CD14-positive monocyte (primary cell): Measurements from ENCODE around the gene RGS14. TPM values are rescaled to one million over a fixed set of nuclear protein-coding genes. Genes with fewer than 3 reads are reported as not detected.

Source experiments
- DNase-seq, 3 donors: peaks; one replicate each; pipeline ENCODE4 v3.0.0-alpha.2; 2011 to 2022
- H2AFZ ChIP-seq: 2 replicates; pipeline ENCODE4 v1.6.0; 2012; ENCODE audit warnings: mild to moderate bottlenecking, low read depth, low read length, inconsistent platforms; ENCODE audit not compliant: insufficient read depth, poor library complexity, severe bottlenecking
- H3K27ac ChIP-seq, 2 donors: 1 replicate in 1 of 2; 2 replicates in 1 of 2; pipeline ENCODE4 v1.5.1; 2012 to 2013; ENCODE audit warnings: low read length in 2 of 2, control low read depth in 1 of 2, inconsistent platforms in 1 of 2, low read depth in 1 of 2, mild to moderate bottlenecking in 1 of 2
- H3K27me3 ChIP-seq, 2 donors: one replicate each; pipeline versions ENCODE4 v1.6.0 to v1.6.1; 2011 to 2013; ENCODE audit warnings: low read length in 2 of 2; ENCODE audit not compliant: control insufficient read depth in 2 of 2, insufficient read depth in 2 of 2
- H3K36me3 ChIP-seq, 2 donors: replicated peaks in 1 of 2; 1 replicate in 1 of 2; 2 replicates in 1 of 2; pipeline versions ENCODE4 v1.5.1 to v1.6.1; 2012 to 2013; ENCODE audit warnings: low read length in 2 of 2, control low read depth in 1 of 2, inconsistent platforms in 1 of 2, mild to moderate bottlenecking in 1 of 2; ENCODE audit not compliant: insufficient read depth in 2 of 2, control insufficient read depth in 1 of 2
- H3K4me1 ChIP-seq, 2 donors: 1 replicate in 1 of 2; 2 replicates in 1 of 2; pipeline versions ENCODE4 v1.5.1 to v1.6.1; 2012 to 2013; ENCODE audit warnings: low read length in 2 of 2, control low read depth in 1 of 2, inconsistent platforms in 1 of 2, mild to moderate bottlenecking in 1 of 2, moderate library complexity in 1 of 2; ENCODE audit not compliant: insufficient read depth in 2 of 2, control insufficient read depth in 1 of 2
- H3K4me2 ChIP-seq: replicated peaks from 2 replicates; pipeline ENCODE3; 2012; ENCODE audit warnings: low read length, moderate library complexity, mild to moderate bottlenecking; ENCODE audit not compliant: poor library complexity, severe bottlenecking; ENCODE audit errors: extremely low read depth
- H3K4me3 ChIP-seq, 3 experiments: fragments of 200-600 bp in 1 of 3; sonication (generic) in 1 of 3; replicated peaks in 1 of 3; 1 replicate in 2 of 3; 2 replicates in 1 of 3; pipeline ENCODE4 v1.5.1; 2011 to 2013; ENCODE audit warnings: low read length in 3 of 3, mild to moderate bottlenecking in 3 of 3, control low read depth in 2 of 3, low read depth in 2 of 3, inconsistent platforms in 1 of 3, moderate library complexity in 1 of 3
- H3K79me2 ChIP-seq: 2 replicates; pipeline ENCODE4 v1.6.0; 2012; ENCODE audit warnings: mild to moderate bottlenecking, control low read depth, inconsistent platforms, low read length, moderate library complexity; ENCODE audit not compliant: insufficient read depth
- H3K9ac ChIP-seq: 2 replicates; pipeline ENCODE4 v1.6.0; 2017; ENCODE audit warnings: low read length, mild to moderate bottlenecking; ENCODE audit not compliant: insufficient read depth, poor library complexity, severe bottlenecking
- H3K9me3 ChIP-seq, 2 donors: replicated peaks in 1 of 2; 1 replicate in 1 of 2; 2 replicates in 1 of 2; pipeline versions ENCODE4 v1.5.1 to v1.6.1; 2012 to 2013; ENCODE audit warnings: low read length in 2 of 2, control low read depth in 1 of 2; ENCODE audit not compliant: control insufficient read depth in 1 of 2, insufficient read depth in 1 of 2
- H4K20me1 ChIP-seq: 2 replicates; pipeline ENCODE4 v1.6.0; 2012; ENCODE audit warnings: mild to moderate bottlenecking, low read length, control low read depth, moderate library complexity; ENCODE audit not compliant: insufficient read depth
- H3K27ac Mint-ChIP-seq, 7 donors: one replicate each; pipeline ENCODE4 v1.8.0; 2020; ENCODE audit warnings: mild to moderate bottlenecking in 7 of 7, mixed read lengths in 7 of 7, moderate library complexity in 6 of 7, inconsistent platforms in 2 of 7
- H3K27me3 Mint-ChIP-seq, 3 donors: one replicate each; pipeline ENCODE4 v1.8.0; 2021 to 2022; ENCODE audit warnings: low read depth in 3 of 3, mild to moderate bottlenecking in 3 of 3, mixed read lengths in 3 of 3, moderate library complexity in 3 of 3, inconsistent platforms in 1 of 3
- H3K36me3 Mint-ChIP-seq, 2 donors: one replicate each; pipeline ENCODE4 v1.8.0; 2020; ENCODE audit warnings: mixed read lengths in 2 of 2, inconsistent platforms in 1 of 2, mild to moderate bottlenecking in 1 of 2
- H3K4me1 Mint-ChIP-seq: one replicate; pipeline ENCODE4 v1.8.0; 2020; ENCODE audit warnings: mild to moderate bottlenecking, mixed read lengths
- H3K4me3 Mint-ChIP-seq, 2 donors: one replicate each; pipeline ENCODE4 v1.8.0; 2020; ENCODE audit warnings: mild to moderate bottlenecking in 2 of 2, mixed read lengths in 2 of 2, moderate library complexity in 1 of 2
- H3K9me3 Mint-ChIP-seq, 7 donors: one replicate each; pipeline ENCODE4 v1.8.0; 2020 to 2022; ENCODE audit warnings: mixed read lengths in 7 of 7, mild to moderate bottlenecking in 6 of 7, moderate library complexity in 6 of 7, inconsistent platforms in 2 of 7
- WGBS: methylation state at CpG from one replicate; pipeline ENCODE4 v1.1.5; 2013; ENCODE audit warnings: missing lambda C conversion rate; ENCODE audit not compliant: insufficient coverage; 5-methylcytosine and 5-hydroxymethylcytosine counted together
- intact Hi-C, 2 donors: fragments of 100-400 bp; cut with micrococcal nuclease; formaldehyde crosslinking; loops; one replicate each; pipeline versions ENCODE4 v1.15.0 to v1.15.1; 2023
- polyA plus RNA-seq, 3 donors: library from polyadenylated mRNA; depleted of rRNA in 1 of 3; unstranded in 2 of 3; stranded (reverse) in 1 of 3; fragments of 300-500 nt in 2 of 3; fragments of >200 nt in 1 of 3; fragmentation: Illumina TruSeq in 2 of 3; gene quantifications; 1 replicate in 2 of 3; 2 replicates in 1 of 3; pipeline ENCODE4 v1.2.3, GENCODE V29; 2012 to 2021
- TF ChIP-seq, protein P1 (sequence below): fragments of 200-600 bp; IDR thresholded peaks from one replicate; pipeline ENCODE4 v1.8.0; 2022; ENCODE audit warnings: antibody characterized with exemption, mild to moderate bottlenecking

The RGS14 gene
- polyA plus RNA-seq, 3 donors = 35.4 to 186 (median 43.5) TPM

GRCh38 chr5:177361418-177362291 is 3.9 kb downstream of the RGS14 start:
- H3K4me2 ChIP-seq = peak overlapping the region; percentile 81
- WGBS = 5% methylated on average over 5 of the region's 6 CpGs
- peaks cover 81% of the 10 kb centered on the region for H3K4me1 Mint-ChIP-seq
- H4K20me1 ChIP-seq = peaks cover 84% of the 10 kb centered on the region
- H2AFZ ChIP-seq = no peak overlapping the region
- peaks cover 0 to 5% (median 2%) of the 10 kb centered on the region in 3 donors for H3K27me3 Mint-ChIP-seq
- H3K4me3 Mint-ChIP-seq = peak overlapping the region; percentile 76 to 87
- H3K36me3 ChIP-seq = peaks cover 18 to 30% of the 10 kb centered on the region in 2 donors
- H3K9me3 Mint-ChIP-seq = peaks cover 0 to 2% (median 0%) of the 10 kb centered on the region in 7 donors
- H3K27ac ChIP-seq = peak overlapping the region; percentile 67 to 86
- peak overlapping the region; percentile 82 to 94 (median 89) for H3K27ac Mint-ChIP-seq
- peak; percentile 77 to 83 (median 81) for DNase-seq
- H3K4me3 ChIP-seq = peak overlapping the region in 2 of 3 experiments; percentile 1 to 76
- H3K4me1 ChIP-seq = peaks cover 73 to 87% of the 10 kb centered on the region in 2 donors
- TF ChIP-seq, protein P1, sequence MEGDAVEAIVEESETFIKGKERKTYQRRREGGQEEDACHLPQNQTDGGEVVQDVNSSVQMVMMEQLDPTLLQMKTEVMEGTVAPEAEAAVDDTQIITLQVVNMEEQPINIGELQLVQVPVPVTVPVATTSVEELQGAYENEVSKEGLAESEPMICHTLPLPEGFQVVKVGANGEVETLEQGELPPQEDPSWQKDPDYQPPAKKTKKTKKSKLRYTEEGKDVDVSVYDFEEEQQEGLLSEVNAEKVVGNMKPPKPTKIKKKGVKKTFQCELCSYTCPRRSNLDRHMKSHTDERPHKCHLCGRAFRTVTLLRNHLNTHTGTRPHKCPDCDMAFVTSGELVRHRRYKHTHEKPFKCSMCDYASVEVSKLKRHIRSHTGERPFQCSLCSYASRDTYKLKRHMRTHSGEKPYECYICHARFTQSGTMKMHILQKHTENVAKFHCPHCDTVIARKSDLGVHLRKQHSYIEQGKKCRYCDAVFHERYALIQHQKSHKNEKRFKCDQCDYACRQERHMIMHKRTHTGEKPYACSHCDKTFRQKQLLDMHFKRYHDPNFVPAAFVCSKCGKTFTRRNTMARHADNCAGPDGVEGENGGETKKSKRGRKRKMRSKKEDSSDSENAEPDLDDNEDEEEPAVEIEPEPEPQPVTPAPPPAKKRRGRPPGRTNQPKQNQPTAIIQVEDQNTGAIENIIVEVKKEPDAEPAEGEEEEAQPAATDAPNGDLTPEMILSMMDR = no peak
- H3K27me3 ChIP-seq = no peaks in the 10 kb centered on the region
- peaks cover 21 to 41% of the 10 kb centered on the region in 2 donors for H3K36me3 Mint-ChIP-seq
- intact Hi-C loops = no loop called here
- no peaks in the 10 kb centered on the region for H3K9me3 ChIP-seq
- peaks cover 85% of the 10 kb centered on the region for H3K79me2 ChIP-seq
- peak overlapping the region; percentile 55 for H3K9ac ChIP-seq

- Histone ChIP-seq H3K4me3 (peak overlapping the region; percentile 1 to 76 (median 43)), H3K79me2 (peaks cover 85% of the 10 kb centered on the region), H3K9ac (peak overlapping the region; percentile 55), H3K4me1 (peaks cover 67 to 81% of the 10 kb centered on the region in 2 donors), H3K36me3 (peaks cover 23 to 36% of the 10 kb centered on the region in 2 donors), H3K4me2 (peak overlapping the region; percentile 81), H3K9me3 (no peaks in the 10 kb centered on the region), H4K20me1 (peaks cover 90% of the 10 kb centered on the region), H3K27ac (peak overlapping the region; percentile 67 to 86), H3K27me3 (no peaks in the 10 kb centered on the region), H2AFZ (no peak overlapping the region)
- DNase-seq = no peak
- H3K36me3 Mint-ChIP-seq = peaks cover 25 to 47% of the 10 kb centered on the region in 2 donors
- TF ChIP-seq, protein P1 = no peak
- peaks cover 0 to 2% (median 0%) of the 10 kb centered on the region in 7 donors for H3K9me3 Mint-ChIP-seq
- peak overlapping the region; percentile 76 to 87 for H3K4me3 Mint-ChIP-seq
- peaks cover 0 to 5% (median 2%) of the 10 kb centered on the region in 3 donors for H3K27me3 Mint-ChIP-seq
- WGBS = 61% methylated on average over 6 of the region's 8 CpGs
- intact Hi-C loops = no loop called here
- peaks cover 75% of the 10 kb centered on the region for H3K4me1 Mint-ChIP-seq
- peak overlapping the region; percentile 82 to 94 (median 89) for H3K27ac Mint-ChIP-seq
Measured at GRCh38 chr5:177362292-177362609, 4.5 kb downstream of the RGS14 start.
